Raji (cell line): ENCODE measurements around the gene TIAM2.

Source experiments
- POLR2A ChIP-seq: IDR thresholded peaks from 2 replicates; pipeline ENCODE4 v1.6.1; 2011; ENCODE audit warnings: low read depth, low read length, control low read depth; ENCODE audit not compliant: insufficient read depth

The TIAM2 gene

GRCh38 chr6:154980273-154981078 lies 14.6 kb upstream of the TIAM2 start:
- TF ChIP-seq POLR2A, result no peak

- no peak for TF ChIP-seq POLR2A
Observed at GRCh38 chr6:154981079-154981870, 13.8 kb upstream of the TIAM2 start.

- no peak for TF ChIP-seq POLR2A
Observed at GRCh38 chr6:154984146-154984545, 11.0 kb upstream of the TIAM2 start.

GRCh38 chr6:154986787-154987235 lies 8.3 kb upstream of the TIAM2 start:
- no peak for TF ChIP-seq POLR2A

GRCh38 chr6:154989448-154989847 lies 5.7 kb upstream of the TIAM2 start:
- no peak for TF ChIP-seq POLR2A

- TF ChIP-seq POLR2A, result no peak
Observed at GRCh38 chr6:154991207-154991606, 3.9 kb upstream of the TIAM2 start.

- TF ChIP-seq POLR2A, result no peak
Observed at GRCh38 chr6:154993026-154993425, 2.1 kb upstream of the TIAM2 start.

- TF ChIP-seq POLR2A, result no peak
Observed at GRCh38 chr6:154993710-154994109, 1.4 kb upstream of the TIAM2 start.

- TF ChIP-seq POLR2A, result no peak
Observed at GRCh38 chr6:154994836-154995253, 270 bp upstream of the TIAM2 start.

- TF ChIP-seq POLR2A, result no peak
Observed at GRCh38 chr6:154996016-154996590, 988 bp downstream of the TIAM2 start.

GRCh38 chr6:154996841-154997311 lies 1.8 kb downstream of the TIAM2 start:
- no peak for TF ChIP-seq POLR2A

GRCh38 chr6:154998855-154999254 lies 3.7 kb downstream of the TIAM2 start:
- no peak for TF ChIP-seq POLR2A

GRCh38 chr6:155001482-155001881 lies 6.4 kb downstream of the TIAM2 start:
- TF ChIP-seq POLR2A, result no peak

- no peak for TF ChIP-seq POLR2A
Observed at GRCh38 chr6:155001934-155002333, 6.8 kb downstream of the TIAM2 start.

GRCh38 chr6:155003476-155003875 lies 8.4 kb downstream of the TIAM2 start:
- no peak for TF ChIP-seq POLR2A

GRCh38 chr6:155004017-155004416 lies 8.9 kb downstream of the TIAM2 start:
- no peak for TF ChIP-seq POLR2A
